LNCAP (cell line): ENCODE results near the gene GPR158.

Experiments
- TF ChIP-seq, protein P1 (sequence below): fragments of 450-650 bp; IDR thresholded peaks from 2 replicates; pipeline ENCODE4 v1.5.1; 2017; ENCODE audit warnings: mild to moderate bottlenecking

Gene GPR158

DNA sequence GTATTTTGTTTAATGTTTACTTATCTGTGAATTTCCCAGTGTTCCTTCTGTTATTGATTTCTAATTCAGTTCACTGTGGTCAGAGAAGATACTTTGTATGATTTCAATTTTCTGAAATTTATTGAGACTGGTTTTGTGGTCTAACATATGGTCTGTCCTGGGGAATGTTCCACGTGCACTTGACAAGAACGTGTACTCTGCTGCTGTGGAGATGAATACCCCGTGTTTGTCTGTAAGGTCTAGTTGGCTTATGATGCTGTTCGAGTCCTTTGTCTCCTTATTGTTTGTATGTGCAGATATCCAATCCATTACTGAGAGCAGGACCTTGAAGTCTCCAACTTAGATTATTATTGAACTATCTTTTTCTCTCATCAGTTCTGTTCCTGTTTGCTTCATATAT is 387.7 kb downstream of the GPR158 start:
- TF ChIP-seq, protein P1, sequence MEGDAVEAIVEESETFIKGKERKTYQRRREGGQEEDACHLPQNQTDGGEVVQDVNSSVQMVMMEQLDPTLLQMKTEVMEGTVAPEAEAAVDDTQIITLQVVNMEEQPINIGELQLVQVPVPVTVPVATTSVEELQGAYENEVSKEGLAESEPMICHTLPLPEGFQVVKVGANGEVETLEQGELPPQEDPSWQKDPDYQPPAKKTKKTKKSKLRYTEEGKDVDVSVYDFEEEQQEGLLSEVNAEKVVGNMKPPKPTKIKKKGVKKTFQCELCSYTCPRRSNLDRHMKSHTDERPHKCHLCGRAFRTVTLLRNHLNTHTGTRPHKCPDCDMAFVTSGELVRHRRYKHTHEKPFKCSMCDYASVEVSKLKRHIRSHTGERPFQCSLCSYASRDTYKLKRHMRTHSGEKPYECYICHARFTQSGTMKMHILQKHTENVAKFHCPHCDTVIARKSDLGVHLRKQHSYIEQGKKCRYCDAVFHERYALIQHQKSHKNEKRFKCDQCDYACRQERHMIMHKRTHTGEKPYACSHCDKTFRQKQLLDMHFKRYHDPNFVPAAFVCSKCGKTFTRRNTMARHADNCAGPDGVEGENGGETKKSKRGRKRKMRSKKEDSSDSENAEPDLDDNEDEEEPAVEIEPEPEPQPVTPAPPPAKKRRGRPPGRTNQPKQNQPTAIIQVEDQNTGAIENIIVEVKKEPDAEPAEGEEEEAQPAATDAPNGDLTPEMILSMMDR = no peak

DNA sequence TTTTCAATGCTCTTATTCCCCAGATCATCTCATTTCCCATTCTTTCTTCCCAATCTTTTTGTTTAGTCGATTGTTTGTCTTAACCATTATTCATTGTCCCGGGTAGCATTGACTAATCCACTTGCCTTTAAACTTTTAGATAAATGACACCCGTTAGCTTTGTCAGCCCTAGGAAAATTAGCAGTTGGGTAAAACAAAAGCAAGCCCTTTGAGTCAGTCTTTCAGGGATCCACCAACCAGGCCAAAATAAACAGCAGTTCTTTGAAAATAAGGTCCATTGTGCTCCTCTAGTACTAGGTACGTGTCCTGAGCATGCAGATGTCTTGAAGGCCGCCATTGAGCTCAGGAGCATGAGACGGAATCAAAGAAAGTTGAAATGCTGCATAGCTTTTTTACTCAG is 389.6 kb downstream of the GPR158 start:
- TF ChIP-seq, protein P1 = no peak

DNA sequence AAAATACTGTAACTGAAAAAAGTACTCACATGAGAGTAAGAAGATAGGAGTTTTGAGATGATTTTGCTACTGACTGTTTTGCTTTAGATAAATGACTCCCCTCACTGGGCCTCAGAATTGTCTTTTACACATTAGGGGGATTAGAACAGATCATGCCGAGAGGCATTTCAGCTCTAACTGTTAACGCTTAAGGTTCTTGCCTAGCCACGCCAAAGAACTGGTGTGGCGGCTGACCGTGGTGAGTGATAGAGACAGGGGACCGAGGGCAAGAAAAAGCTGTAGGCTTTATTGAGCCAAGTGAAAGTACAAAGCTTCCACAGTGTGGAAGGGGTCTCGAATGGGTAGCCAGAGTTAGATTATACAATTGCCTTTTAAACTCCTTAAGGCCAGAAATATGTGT is 390.8 kb downstream of the GPR158 start:
- TF ChIP-seq, protein P1 = no peak

DNA sequence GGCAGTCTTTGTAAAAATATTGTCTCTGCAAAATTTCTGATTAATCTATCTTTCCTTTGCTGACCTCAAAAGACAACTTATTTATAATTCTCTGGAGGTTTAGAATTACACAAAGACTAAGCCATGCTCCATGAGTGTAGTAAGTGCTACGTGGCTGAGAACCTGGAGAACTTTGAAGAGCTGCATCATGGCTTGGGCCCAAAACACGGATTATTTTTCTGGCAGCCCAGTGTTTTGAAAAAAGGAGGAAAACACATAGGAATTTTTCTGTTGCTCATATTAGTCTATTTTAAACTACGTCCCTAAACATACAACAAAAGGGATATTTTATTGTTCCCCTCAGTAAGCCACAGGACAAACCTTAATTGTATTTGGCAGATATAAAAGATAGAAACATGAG is 398.5 kb downstream of the GPR158 start:
- TF ChIP-seq, protein P1 = no peak

- TF ChIP-seq, protein P1 = no peak
Measured at GRCh38 chr10:25575343-25575742, 400.5 kb downstream of the GPR158 start.

DNA sequence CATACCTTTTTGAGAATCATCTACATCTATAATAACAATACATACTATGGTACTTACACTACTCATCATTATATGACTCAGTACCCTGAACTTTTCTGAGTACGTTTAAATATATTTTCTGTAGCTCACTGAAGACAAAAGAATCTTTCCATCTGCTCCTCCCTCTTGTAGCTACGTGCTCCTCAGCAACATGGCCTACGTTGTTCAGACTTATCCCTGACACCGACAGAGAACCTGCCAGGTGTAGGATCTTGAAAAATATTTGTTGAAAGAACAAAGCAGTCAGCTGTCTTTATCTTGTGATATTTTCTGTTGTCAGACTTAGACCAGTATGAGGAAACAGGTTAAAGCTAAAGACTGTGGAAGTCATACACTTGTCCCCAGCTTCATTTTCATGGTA is 403.3 kb downstream of the GPR158 start:
- TF ChIP-seq, protein P1 = no peak

GRCh38 chr10:25582961-25583360 is 408.2 kb downstream of the GPR158 start:
- TF ChIP-seq, protein P1 = no peak

DNA sequence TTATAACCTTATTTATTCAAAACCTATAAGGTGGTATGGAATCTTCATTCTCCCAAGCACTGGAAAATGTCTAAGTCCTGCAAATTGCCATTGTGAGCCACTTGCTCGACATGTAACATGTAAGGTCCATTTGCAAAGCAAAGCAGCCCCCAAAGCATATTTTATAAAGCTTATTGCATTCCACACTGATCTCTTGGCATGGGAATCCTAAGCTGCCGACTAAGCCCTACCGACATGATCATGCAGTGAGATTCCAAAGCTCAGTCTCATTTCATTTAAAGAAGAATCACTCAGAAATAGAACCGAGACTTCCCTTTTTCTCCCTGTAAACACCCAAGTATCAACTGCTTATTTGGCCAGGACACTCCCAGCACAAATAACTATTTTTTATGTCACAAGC is 425.9 kb downstream of the GPR158 start:
- TF ChIP-seq, protein P1 = no peak
